A549 (cell line): ENCODE results near the gene FIBP. TPM values are rescaled to one million over a fixed set of nuclear protein-coding genes. Genes with fewer than 3 reads are reported as not detected.

Experiments used
- ATAC-seq, 2 experiments: fragments of 200-7000 bp in 1 of 2; fragments of >200 bp in 1 of 2; cut with Nextera tagmentation in 1 of 2; cut with Tn5 transposase in 1 of 2; 3 replicates each; pipeline versions ENCODE4 v1.8.0 to v1.9.1; 2018 to 2020; ENCODE audit warnings: mild to moderate bottlenecking in 1 of 2, moderate library complexity in 1 of 2
- CTCF ChIA-PET: fragments of 300-600 bp; sonication (Branson Sonifier 250); formaldehyde crosslinking; extraction: SDS; loops from one replicate; lab custom pipeline; 2021; ENCODE audit warnings: antibody characterized with exemption, inconsistent platforms; lab: Yijun Ruan, JAX
- POLR2A ChIA-PET: fragments of 350-600 bp; formaldehyde crosslinking; extraction: SDS; loops from one replicate; lab custom pipeline; 2021; ENCODE audit warnings: antibody characterized with exemption, inconsistent platforms; lab: Yijun Ruan, JAX
- DNase-seq, 2 experiments: peaks; one replicate each; pipeline versions ENCODE4 v3.0.0 to v3.0.0-alpha.2; 2011 to 2016; ENCODE audit warnings: low read depth in 1 of 2, low spot score in 1 of 2
- FAIRE-seq: peaks from 2 replicates; lab custom pipeline; 2011; peaks lifted over from hg19 to GRCh38; lab: Jason Lieb, UNC
- H3K27ac ChIP-seq, 2 experiments: fragments of >200 bp; sonication (Bioruptor Twin); formaldehyde crosslinking; 3 replicates each; pipeline ENCODE4 v1.5.1; 2016 to 2017
- H3K4me1 ChIP-seq: fragments of >200 bp; sonication (Bioruptor Twin); formaldehyde crosslinking; 3 replicates; pipeline ENCODE4 v1.6.1; 2016
- H3K4me2 ChIP-seq: fragments of >200 bp; sonication (Bioruptor Twin); formaldehyde crosslinking; 3 replicates; pipeline ENCODE4 v1.6.1; 2016
- H3K4me3 ChIP-seq: fragments of >200 bp; sonication (Bioruptor Twin); formaldehyde crosslinking; 3 replicates; pipeline ENCODE4 v1.5.1; 2016
- H3K9me3 ChIP-seq: fragments of >200 bp; sonication (Bioruptor Twin); formaldehyde crosslinking; 3 replicates; pipeline ENCODE4 v1.6.1; 2016
- BCL3 ChIP-seq: fragments of >200 bp; sonication (Bioruptor Twin); formaldehyde crosslinking; IDR thresholded peaks from 3 replicates; pipeline ENCODE4 v1.6.1; 2016
- CBX8 ChIP-seq: fragments of 200-600 bp; sonication (generic); IDR thresholded peaks from 2 replicates; pipeline ENCODE4 v1.6.1; 2016
- E2F6 ChIP-seq: IDR thresholded peaks from 2 replicates; pipeline ENCODE4 v1.6.1; 2012; ENCODE audit warnings: low read depth, borderline replicate concordance
- ESRRA ChIP-seq: fragments of 150-350 bp; IDR thresholded peaks from 2 replicates; pipeline ENCODE4 v1.6.1; 2014; ENCODE audit warnings: mild to moderate bottlenecking, low read length, borderline replicate concordance
- FOXS1 ChIP-seq: fragments of 250-450 bp; sonication (Bioruptor Pico); IDR thresholded peaks from 2 replicates; pipeline ENCODE4 v1.5.0; 2020; ENCODE audit warnings: mild to moderate bottlenecking, moderate library complexity
- HEYL ChIP-seq: fragments of 250-450 bp; sonication (Bioruptor Pico); IDR thresholded peaks from 2 replicates; pipeline ENCODE4 v1.8.0; 2021; ENCODE audit warnings: mild to moderate bottlenecking, moderate library complexity
- HMGXB4 ChIP-seq: fragments of 250-450 bp; sonication (Bioruptor Pico); IDR thresholded peaks from 2 replicates; pipeline ENCODE4 v1.5.0; 2021; ENCODE audit warnings: mild to moderate bottlenecking, moderate library complexity, borderline replicate concordance
- JUNB ChIP-seq: fragments of >200 bp; sonication (Bioruptor Twin); formaldehyde crosslinking; IDR thresholded peaks from 2 replicates; pipeline ENCODE4 v1.6.1; 2016
- KDM5A ChIP-seq: fragments of 200-600 bp; sonication (generic); IDR thresholded peaks from 2 replicates; pipeline ENCODE4 v1.6.1; 2016; ENCODE audit warnings: antibody characterized with exemption, mild to moderate bottlenecking
- MAX ChIP-seq: IDR thresholded peaks from 2 replicates; pipeline ENCODE4 v1.6.1; 2012
- MAZ ChIP-seq: fragments of 150-350 bp; IDR thresholded peaks from 2 replicates; pipeline ENCODE4 v1.6.1; 2014; ENCODE audit warnings: antibody characterized with exemption, low read depth, low read length, borderline replicate concordance
- NPAS2 ChIP-seq: fragments of 250-450 bp; sonication (Bioruptor Pico); IDR thresholded peaks from 2 replicates; pipeline ENCODE4 v1.8.0; 2022; ENCODE audit warnings: mild to moderate bottlenecking, moderate library complexity, borderline replicate concordance
- NR3C1 ChIP-seq: fragments of >200 bp; sonication (Bioruptor Twin); formaldehyde crosslinking; IDR thresholded peaks from 3 replicates; pipeline ENCODE4 v1.6.1; 2017
- PBX3 ChIP-seq: IDR thresholded peaks from 2 replicates; pipeline ENCODE4 v1.6.1; 2012
- PHF8 ChIP-seq: fragments of 200-600 bp; sonication (generic); IDR thresholded peaks from 2 replicates; pipeline ENCODE4 v1.6.1; 2016; ENCODE audit warnings: low read depth, mild to moderate bottlenecking, antibody characterized with exemption, moderate library complexity, borderline replicate concordance
- POLR2AphosphoS2 ChIP-seq: conservative IDR thresholded peaks from 2 replicates; pipeline ENCODE4 v1.6.1; 2012; ENCODE audit warnings: low read length, improper control_type of control experiment, inconsistent platforms
- RAD21 ChIP-seq, 2 experiments: fragments of >200 bp in 1 of 2; sonication (Bioruptor Twin) in 1 of 2; formaldehyde crosslinking in 1 of 2; IDR thresholded peaks in 1 of 2; conservative IDR thresholded peaks in 1 of 2; 2 replicates in 1 of 2; 3 replicates in 1 of 2; pipeline ENCODE4 v1.6.1; 2012 to 2018; ENCODE audit warnings: inconsistent platforms in 1 of 2
- RARB ChIP-seq: fragments of 250-450 bp; sonication (Bioruptor Pico); IDR thresholded peaks from 2 replicates; pipeline ENCODE4 v1.8.0; 2021; ENCODE audit warnings: mild to moderate bottlenecking, moderate library complexity
- RCOR1 ChIP-seq: fragments of 150-350 bp; IDR thresholded peaks from 2 replicates; pipeline ENCODE4 v1.6.1; 2014; ENCODE audit warnings: antibody characterized with exemption, low read length, low read depth
- SMC3 ChIP-seq: fragments of >200 bp; sonication (Bioruptor Twin); formaldehyde crosslinking; IDR thresholded peaks from 3 replicates; pipeline ENCODE4 v1.6.1; 2018; ENCODE audit warnings: inconsistent platforms
- SREBF2 ChIP-seq: fragments of 450-650 bp; IDR thresholded peaks from 2 replicates; pipeline ENCODE4 v1.6.1; 2014; ENCODE audit warnings: mild to moderate bottlenecking, moderate library complexity
- TFCP2L1 ChIP-seq: fragments of 250-450 bp; sonication (Bioruptor Pico); IDR thresholded peaks from 2 replicates; pipeline ENCODE4 v1.5.0; 2021; ENCODE audit warnings: mild to moderate bottlenecking
- ZC3H11A ChIP-seq: fragments of 450-650 bp; IDR thresholded peaks from 2 replicates; pipeline ENCODE4 v1.6.1; 2014; ENCODE audit warnings: antibody characterized with exemption, mild to moderate bottlenecking
- ZFP36 ChIP-seq: fragments of 450-650 bp; IDR thresholded peaks from 2 replicates; pipeline ENCODE4 v1.6.1; 2014; ENCODE audit warnings: borderline replicate concordance; ENCODE audit not compliant: partially characterized antibody
- ZNF302 ChIP-seq: fragments of 250-450 bp; sonication (Bioruptor Pico); IDR thresholded peaks from 2 replicates; pipeline ENCODE4 v1.9.0; 2021; ENCODE audit warnings: inconsistent platforms, mild to moderate bottlenecking, moderate library complexity
- ZSCAN20 ChIP-seq: fragments of 250-450 bp; sonication (Bioruptor Pico); IDR thresholded peaks from 2 replicates; pipeline ENCODE4 v1.8.0; 2022; ENCODE audit warnings: mild to moderate bottlenecking, moderate library complexity
- WGBS: methylation state at CpG from one replicate; pipeline ENCODE4 v1.1.6; 2017; ENCODE audit errors: missing lambda C conversion rate; 5-methylcytosine and 5-hydroxymethylcytosine counted together
- polyA plus RNA-seq, 4 experiments: library from polyadenylated mRNA; depleted of rRNA in 3 of 4; stranded (reverse); fragments of >200 nt; fragmentation: RNase III in 1 of 4; extraction: RNeasy Plus Mini Kit Qiagen cat#74134 plus additional on column Dnase treatment in 1 of 4; gene quantifications; 2 replicates in 3 of 4; 3 replicates in 1 of 4; pipeline ENCODE4 v1.2.3, GENCODE V29; 2011 to 2017

FIBP gene
- polyA plus RNA-seq, 2 of the 4 experiments (the other 2 are of a cell fraction), result 60.4 to 72.2 TPM

- TF ChIP-seq PHF8, result peak; percentile 93
- peak; percentile 99 for TF ChIP-seq BCL3
- TF ChIP-seq NR3C1, result no peak
- TF ChIP-seq MAZ, result peak; percentile 75; the same call in 1 of the 2 replicates
- TF ChIP-seq SREBF2, result no peak
- TF ChIP-seq PBX3, result peak; percentile 73; the same call in 1 of the 2 replicates
- TF ChIP-seq NPAS2 (CRISPR knock-in tag), result no peak
These were observed 30.2 kb downstream of the FIBP start, which contains the start of gene CFL1 (continued) for GRCh38 chr11:65857853-65858680.

- TF ChIP-seq MAX, result no peak
- TF ChIP-seq TFCP2L1 (CRISPR knock-in tag), result 0 out of 2 replicates have a peak, but pooled peaks have one; percentile 76
- TF ChIP-seq KDM5A, result peak; percentile 37; the same call in 1 of the 2 replicates
- no peak for DNase-seq
- ChIA-PET POLR2A (interaction anchor here (1.0 to 3.4 kb wide), 5 partner anchors 16 to 146 kb away, joined by 3 to 31 read pairs (median 17); partner anchors contain the start of genes CCDC85B, FIBP and RNASEH2C), CTCF (interaction anchor here (0.9 to 7.6 kb wide), 4 partner anchors 12 to 78 kb away, joined by 3 to 195 read pairs (median 40); partner anchors contain the start of genes CCDC85B, EFEMP2 and FIBP)
- no peak for ATAC-seq
- Histone ChIP-seq H3K4me2 (peak overlapping the region; percentile 88), H3K4me3 (peak overlapping the region; percentile 70), H3K4me1 (peaks cover 33% of the 10 kb centered on the region), H3K9me3 (no peaks in the 10 kb centered on the region), H3K27ac (peak overlapping the region; percentile 95 to 97)
- 0% methylated on average over 12 of the region's 49 CpGs for WGBS
- FAIRE-seq, result no peak
These were observed 30.8 kb downstream of the FIBP start for GRCh38 chr11:65857500-65857852.

GRCh38 chr11:65856689-65857499 is 31.4 kb downstream of the FIBP start:
- Histone ChIP-seq H3K4me2 (peak overlapping the region; percentile 88), H3K9me3 (no peaks in the 10 kb centered on the region), H3K4me1 (peaks cover 28% of the 10 kb centered on the region), H3K4me3 (peak overlapping the region; percentile 70), H3K27ac (peak overlapping the region; percentile 95 to 97)
- FAIRE-seq, result no peak
- WGBS, result 2% methylated on average over 25 of the region's 57 CpGs
- peak; percentile 27 to 33 for ATAC-seq
- peak in 1 of 2 experiments; percentile 81 for DNase-seq
- CTCF ChIA-PET, result interaction anchor here (0.9 to 1.4 kb wide), 2 partner anchors 28 to 39 kb away, joined by 3 to 4 read pairs; no protein-coding TSS in a partner anchor
- POLR2A ChIA-PET, result interaction anchor here (1.0 to 3.4 kb wide), 2 partner anchors 137 to 146 kb away, joined by 8 to 17 read pairs; partner anchors contain the start of gene RNASEH2C
- TF ChIP-seq POLR2AphosphoS2, result peak; percentile 65; the same call in 1 of the 2 replicates
- no peak for TF ChIP-seq SMC3
- TF ChIP-seq NPAS2 (CRISPR knock-in tag), result no peak
- no peak for TF ChIP-seq CBX8
- no peak for TF ChIP-seq E2F6
- no peak for TF ChIP-seq ESRRA
- no peak for TF ChIP-seq ZFP36
- TF ChIP-seq ZC3H11A, result no peak
- no peak for TF ChIP-seq HEYL (CRISPR knock-in tag)
- no peak for TF ChIP-seq FOXS1
- no peak for TF ChIP-seq JUNB
- no peak for TF ChIP-seq ZSCAN20 (CRISPR knock-in tag)
- TF ChIP-seq RCOR1, result no peak
- no peak for TF ChIP-seq BCL3
- no peak for TF ChIP-seq RARB (CRISPR knock-in tag)
- no peak for TF ChIP-seq ZNF302 (CRISPR knock-in tag)
- no peak for TF ChIP-seq RAD21 (conservative IDR thresholded peaks at IDR 0.05 in 1 of 2, IDR thresholded peaks at IDR 0.05 in 1 of 2)
- TF ChIP-seq HMGXB4, result no peak; the same call in 1 of the 2 replicates
